Natural killer cell treated with Interleukin-12 subunit alpha and Interleukin-12 subunit beta and Interleukin-15 and Interleukin-18, amount 100 ng/mL, for 72 hours (primary cell): ENCODE measurements around the gene CPNE1. TPM values are rescaled to one million over a fixed set of nuclear protein-coding genes. Genes with fewer than 3 reads are reported as not detected.
"Not testable (repeated sequence)": the region's sequence is repeated elsewhere in the genome, so short reads cannot be mapped to it uniquely, and the experiment has no call there.

ENCODE experiments used
- ATAC-seq, 2 donors: fragments of 150-1000 bp; cut with Tn5 transposase in 1 of 2; sonication (Bioruptor Pico), chemical (Tn5 transposase) in 1 of 2; 2 replicates each; pipeline ENCODE4 v1.10.0; 2021
- DNase-seq: peaks from one replicate; pipeline ENCODE4 v3.0.0; 2022; ENCODE audit warnings: low spot score
- H3K27ac Mint-ChIP-seq, 2 donors: 1 replicate in 1 of 2; 2 replicates in 1 of 2; pipeline ENCODE4 v1.8.0; 2022; ENCODE audit warnings: mixed read lengths in 2 of 2, mild to moderate bottlenecking in 1 of 2, moderate library complexity in 1 of 2
- H3K27me3 Mint-ChIP-seq, 2 donors: 1 replicate in 1 of 2; 2 replicates in 1 of 2; pipeline ENCODE4 v1.8.0; 2022; ENCODE audit warnings: mixed read lengths in 2 of 2
- H3K36me3 Mint-ChIP-seq: one replicate; pipeline ENCODE4 v1.8.0; 2022; ENCODE audit warnings: mixed read lengths
- H3K4me1 Mint-ChIP-seq, 2 donors: 1 replicate in 1 of 2; 2 replicates in 1 of 2; pipeline ENCODE4 v1.8.0; 2022; ENCODE audit warnings: low read depth in 2 of 2, mixed read lengths in 2 of 2, mild to moderate bottlenecking in 1 of 2
- H3K4me3 Mint-ChIP-seq: one replicate; pipeline ENCODE4 v1.8.0; 2022; ENCODE audit warnings: mixed read lengths
- H3K9me3 Mint-ChIP-seq: 2 replicates; pipeline ENCODE4 v1.8.0; 2022; ENCODE audit warnings: mixed read lengths
- total RNA-seq, 2 donors: library from RNA; stranded (reverse); gene quantifications; one replicate each; pipeline ENCODE4 v1.2.3, GENCODE V29; 2022

CPNE1 gene
- 100 to 1,000 TPM; 266 to 324 TPM for total RNA-seq

DNA sequence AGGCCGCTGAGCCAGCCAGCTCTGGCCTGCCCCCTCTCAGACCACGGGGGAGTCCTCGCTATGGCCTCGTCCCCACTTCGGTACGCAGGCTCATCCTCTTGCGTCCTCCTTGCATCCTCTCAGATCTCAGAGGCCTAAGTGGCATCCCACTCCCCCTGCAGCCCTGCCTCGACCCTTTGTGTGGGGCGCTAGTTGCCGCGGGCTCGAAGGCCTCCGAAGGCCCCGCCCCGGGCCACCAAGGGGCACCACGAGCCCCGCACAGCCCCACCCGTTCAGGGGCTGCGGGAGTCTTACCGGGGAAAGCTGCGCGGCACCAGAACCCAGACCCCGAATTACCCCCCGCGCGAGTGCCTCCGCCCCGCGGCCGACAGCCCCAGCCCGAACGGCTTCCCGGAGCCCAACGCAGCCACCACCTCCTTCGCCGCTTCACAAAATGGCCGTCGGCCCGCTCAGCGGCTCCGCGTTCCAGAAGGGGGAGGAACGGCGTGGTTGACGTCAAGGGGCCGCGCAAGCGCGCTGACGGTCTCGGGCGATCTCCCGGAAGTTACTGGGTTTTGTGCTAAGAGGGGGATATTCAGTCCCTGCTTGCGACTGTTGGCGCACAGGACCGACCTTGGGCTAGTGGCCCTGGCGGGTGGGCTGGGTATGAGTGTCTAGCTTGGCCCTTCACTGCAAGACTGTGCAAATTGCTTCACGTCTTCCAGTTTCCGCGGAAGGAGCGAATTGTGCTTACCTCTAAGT is at the start of gene CPNE1, which contains the start of gene RBM12:
Gene CPNE1, minus strand, starts transcription at position 435 of the 741 bp plus-strand sequence. CDS start 31,977 bp downstream, outside the sequence.
Gene RBM12, minus strand, starts transcription at position 435 of the 741 bp plus-strand sequence. CDS start 9,578 bp downstream, outside the sequence.
- Mint-ChIP-seq H3K27me3 (no peaks in the 10 kb centered on the region), H3K4me1 (peaks cover 44 to 54% of the 10 kb centered on the region in 2 donors), H3K36me3 (peaks cover 7% of the 10 kb centered on the region), H3K4me3 (peak within 1 kb of the TSS; percentile 84), H3K9me3 (no peaks in the 10 kb centered on the region), H3K27ac (peak within 1 kb of the TSS; percentile 95 to 99)
- peak; percentile 95 for DNase-seq
- ATAC-seq: peak; percentile 91 to 95

DNA sequence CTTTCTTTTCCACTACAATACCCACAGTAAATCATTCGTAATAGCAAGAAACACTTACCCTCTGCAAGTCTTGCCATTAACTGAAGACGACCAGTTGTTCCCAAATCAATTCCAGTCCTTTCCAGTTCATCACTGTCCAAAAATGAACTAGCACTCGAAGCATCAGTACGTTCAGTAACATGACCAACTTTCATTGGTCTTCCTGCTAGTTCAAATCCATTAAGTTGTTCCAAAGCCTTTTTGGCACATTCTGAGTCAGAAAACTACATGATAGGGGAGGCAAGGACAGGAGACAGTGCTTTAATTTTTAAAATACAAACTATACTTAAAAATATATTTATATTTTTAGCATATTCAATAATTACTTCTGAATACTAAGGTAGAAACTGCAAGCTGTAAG is 49.4 kb upstream of the CPNE1 start:
- ATAC-seq: no peak
- no peaks in the 10 kb centered on the region for H3K27me3 Mint-ChIP-seq
- DNase-seq: no peak
- H3K9me3 Mint-ChIP-seq: no peaks in the 10 kb centered on the region
- H3K4me1 Mint-ChIP-seq: peaks cover 27 to 32% of the 10 kb centered on the region in 2 donors
- no peak overlapping the region for H3K4me3 Mint-ChIP-seq
- peaks cover 23% of the 10 kb centered on the region for H3K36me3 Mint-ChIP-seq
- H3K27ac Mint-ChIP-seq: peak overlapping the region in 1 of 2 donors; percentile 12

DNA sequence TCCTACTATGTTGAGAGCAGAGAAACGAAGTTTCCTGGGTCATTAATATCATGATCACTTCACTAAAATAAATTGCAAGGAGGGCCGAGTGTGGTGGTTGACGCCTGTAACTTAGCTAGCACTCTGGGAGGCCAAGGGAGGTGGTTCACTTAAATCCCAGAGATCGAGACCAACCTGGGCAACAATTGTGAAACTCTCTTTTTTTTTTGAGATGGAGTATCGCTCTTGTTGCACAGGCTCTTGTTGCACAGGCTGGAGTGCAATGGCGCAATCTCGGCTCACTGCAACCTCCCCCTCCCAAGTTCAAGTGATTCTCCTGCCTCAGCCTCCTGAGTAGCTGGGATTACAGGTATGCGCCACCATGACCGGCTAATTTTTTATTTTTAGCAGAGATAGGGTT is 48.4 kb upstream of the CPNE1 start:
- ATAC-seq, H3K27me3 Mint-ChIP-seq, H3K9me3 Mint-ChIP-seq, H3K27ac Mint-ChIP-seq, H3K4me3 Mint-ChIP-seq, DNase-seq: not testable (repeated sequence)
- peaks cover 26 to 39% of the 10 kb centered on the region in 2 donors for H3K4me1 Mint-ChIP-seq
- peaks cover 27% of the 10 kb centered on the region for H3K36me3 Mint-ChIP-seq

DNA sequence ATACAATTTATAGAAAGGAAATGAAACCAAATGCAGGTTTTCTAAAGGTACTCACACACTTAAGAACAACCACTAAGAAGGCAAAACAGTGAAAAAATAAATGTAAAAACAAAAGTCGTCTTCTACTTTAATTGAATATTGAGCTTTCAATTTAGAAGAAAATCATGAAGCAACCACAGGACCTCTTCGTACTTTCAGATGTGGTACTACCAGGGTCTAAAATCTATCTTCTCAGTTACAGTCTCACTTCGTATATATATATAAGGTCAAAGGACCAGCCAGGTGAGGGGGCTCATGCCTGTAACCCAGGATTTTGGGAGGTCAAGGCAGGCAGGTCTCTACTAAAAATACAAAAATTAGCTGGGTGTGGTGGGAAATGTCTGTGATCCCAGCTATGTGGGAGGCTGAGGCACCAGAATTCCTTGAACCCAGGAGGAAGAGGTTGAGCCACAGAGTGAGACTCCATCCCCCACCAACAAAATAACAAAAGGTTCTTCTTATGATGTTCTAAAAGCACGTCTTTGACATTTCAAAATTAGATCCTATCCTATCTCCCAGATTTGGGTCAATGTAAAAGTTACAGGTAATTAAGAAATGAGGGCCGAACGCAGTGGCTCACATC is 47.0 kb upstream of the CPNE1 start:
- Mint-ChIP-seq H3K4me1 (peaks cover 25 to 39% of the 10 kb centered on the region in 2 donors), H3K4me3 (peak overlapping the region; percentile 63)
- ATAC-seq: peak in 1 of 2 donors; percentile 77

DNA sequence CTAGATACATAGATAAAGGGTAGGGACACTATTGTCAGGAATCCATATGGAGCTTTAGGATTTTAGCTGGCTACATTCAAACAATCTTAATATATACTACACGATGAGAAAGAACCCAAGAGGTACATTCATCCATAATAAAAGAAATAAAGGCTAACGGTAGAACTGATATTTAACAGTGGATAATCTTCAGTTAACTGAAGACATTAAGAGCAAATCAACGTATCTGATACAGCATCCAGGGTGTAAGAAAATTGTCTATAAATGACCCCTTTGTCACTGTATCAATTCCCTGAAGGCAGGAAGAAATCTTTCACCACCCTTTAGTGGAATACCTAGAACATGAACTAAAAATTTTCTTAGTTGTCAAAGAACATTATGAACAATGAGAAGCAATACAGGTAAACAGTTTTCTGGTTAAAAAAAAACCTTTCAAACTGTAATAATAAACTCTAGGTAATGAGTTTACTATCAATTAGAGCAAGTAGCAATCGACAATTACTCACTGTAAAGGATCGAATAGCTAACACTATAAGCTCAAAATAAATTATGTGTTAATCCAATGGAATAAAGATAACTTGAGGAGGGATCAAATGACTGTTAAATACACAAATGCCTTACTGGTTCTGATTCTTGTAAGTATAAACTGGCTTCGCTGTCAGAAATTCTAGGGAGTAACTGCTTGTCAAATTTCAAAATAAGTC is 46.3 kb upstream of the CPNE1 start:
- Mint-ChIP-seq H3K4me3 (peak overlapping the region; percentile 63), H3K27me3 (no peaks in the 10 kb centered on the region), H3K27ac (peak overlapping the region; percentile 59 to 73), H3K9me3 (no peaks in the 10 kb centered on the region), H3K36me3 (peaks cover 27% of the 10 kb centered on the region), H3K4me1 (peaks cover 23 to 39% of the 10 kb centered on the region in 2 donors)
- DNase-seq (no peak), ATAC-seq (no peak)

More for the DNA sequence above, 47.0 kb upstream of the CPNE1 start:
- H3K9me3 Mint-ChIP-seq: no peaks in the 10 kb centered on the region
- no peaks in the 10 kb centered on the region for H3K27me3 Mint-ChIP-seq
- H3K36me3 Mint-ChIP-seq: peaks cover 27% of the 10 kb centered on the region
- no peak for DNase-seq
- peak overlapping the region; percentile 59 to 73 for H3K27ac Mint-ChIP-seq

DNA sequence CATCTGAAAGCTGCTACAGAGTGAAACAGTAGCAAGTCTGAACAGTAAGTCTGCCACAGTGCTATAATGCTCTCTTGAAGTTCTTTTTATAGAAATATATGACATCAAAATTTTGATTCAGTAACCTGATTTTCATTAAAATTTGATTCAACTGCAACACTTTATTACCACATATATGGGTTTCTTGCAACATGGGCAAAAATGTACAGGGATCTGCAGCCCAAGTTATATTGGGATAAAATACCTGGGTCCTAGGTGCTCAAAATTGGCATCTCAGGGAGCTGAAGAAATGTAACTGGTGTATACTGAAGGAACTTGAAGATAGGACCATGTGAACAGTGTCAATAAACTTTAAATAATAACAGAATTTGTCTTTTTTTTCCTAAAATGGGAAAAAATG is 45.3 kb upstream of the CPNE1 start:
- ATAC-seq: no peak
- DNase-seq: no peak
- peaks cover 16 to 39% of the 10 kb centered on the region in 2 donors for H3K4me1 Mint-ChIP-seq
- no peak overlapping the region for H3K4me3 Mint-ChIP-seq
- H3K36me3 Mint-ChIP-seq: peaks cover 28% of the 10 kb centered on the region
- H3K27me3 Mint-ChIP-seq: no peaks in the 10 kb centered on the region
- peak overlapping the region; percentile 59 to 73 for H3K27ac Mint-ChIP-seq
- no peaks in the 10 kb centered on the region for H3K9me3 Mint-ChIP-seq

DNA sequence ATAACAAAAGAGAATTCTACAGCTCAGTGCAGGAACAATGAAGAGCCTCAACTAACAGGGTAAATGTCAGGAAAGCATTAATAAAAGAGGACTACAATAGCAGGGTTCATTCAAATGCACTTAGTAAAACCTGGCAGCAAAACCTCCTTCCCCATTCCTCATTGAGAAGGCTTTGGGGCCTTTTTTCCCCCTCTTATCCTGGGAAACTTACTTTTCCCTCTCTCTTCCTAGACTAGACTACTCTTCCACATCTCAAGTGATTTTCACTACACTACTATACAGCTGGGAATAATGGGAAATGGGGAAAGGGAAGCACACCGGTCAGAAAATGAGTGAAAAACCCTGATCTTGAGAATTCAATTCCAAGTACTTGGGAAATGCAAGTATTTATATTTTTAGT is 44.6 kb upstream of the CPNE1 start:
- DNase-seq (no peak), ATAC-seq (no peak)
- Mint-ChIP-seq H3K4me3 (no peak overlapping the region), H3K27ac (peak overlapping the region; percentile 46 to 48), H3K36me3 (peaks cover 36% of the 10 kb centered on the region), H3K9me3 (no peaks in the 10 kb centered on the region), H3K4me1 (peaks cover 19 to 35% of the 10 kb centered on the region in 2 donors), H3K27me3 (no peaks in the 10 kb centered on the region)

DNA sequence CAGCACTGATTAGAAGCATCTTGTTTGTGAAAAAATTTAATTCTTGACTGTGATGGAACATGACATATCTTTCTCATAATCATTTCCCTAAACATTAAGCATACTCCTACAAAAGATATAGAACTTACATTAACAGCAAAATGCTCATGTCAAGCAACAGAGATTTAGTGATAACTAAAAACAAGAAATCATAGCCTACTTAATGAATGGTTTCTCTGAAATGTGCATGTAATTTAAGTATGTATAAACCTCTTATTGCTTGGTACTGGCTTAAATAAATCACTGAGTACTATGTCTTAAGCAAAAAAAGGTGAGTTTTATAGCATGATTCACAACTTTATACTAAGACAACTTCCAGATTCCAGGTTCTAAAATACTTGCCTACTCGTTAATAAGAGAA is 43.8 kb upstream of the CPNE1 start:
- Mint-ChIP-seq H3K36me3 (peaks cover 39% of the 10 kb centered on the region), H3K27ac (peak overlapping the region in 1 of 2 donors; percentile 48), H3K4me1 (peaks cover 18 to 33% of the 10 kb centered on the region in 2 donors)

DNA sequence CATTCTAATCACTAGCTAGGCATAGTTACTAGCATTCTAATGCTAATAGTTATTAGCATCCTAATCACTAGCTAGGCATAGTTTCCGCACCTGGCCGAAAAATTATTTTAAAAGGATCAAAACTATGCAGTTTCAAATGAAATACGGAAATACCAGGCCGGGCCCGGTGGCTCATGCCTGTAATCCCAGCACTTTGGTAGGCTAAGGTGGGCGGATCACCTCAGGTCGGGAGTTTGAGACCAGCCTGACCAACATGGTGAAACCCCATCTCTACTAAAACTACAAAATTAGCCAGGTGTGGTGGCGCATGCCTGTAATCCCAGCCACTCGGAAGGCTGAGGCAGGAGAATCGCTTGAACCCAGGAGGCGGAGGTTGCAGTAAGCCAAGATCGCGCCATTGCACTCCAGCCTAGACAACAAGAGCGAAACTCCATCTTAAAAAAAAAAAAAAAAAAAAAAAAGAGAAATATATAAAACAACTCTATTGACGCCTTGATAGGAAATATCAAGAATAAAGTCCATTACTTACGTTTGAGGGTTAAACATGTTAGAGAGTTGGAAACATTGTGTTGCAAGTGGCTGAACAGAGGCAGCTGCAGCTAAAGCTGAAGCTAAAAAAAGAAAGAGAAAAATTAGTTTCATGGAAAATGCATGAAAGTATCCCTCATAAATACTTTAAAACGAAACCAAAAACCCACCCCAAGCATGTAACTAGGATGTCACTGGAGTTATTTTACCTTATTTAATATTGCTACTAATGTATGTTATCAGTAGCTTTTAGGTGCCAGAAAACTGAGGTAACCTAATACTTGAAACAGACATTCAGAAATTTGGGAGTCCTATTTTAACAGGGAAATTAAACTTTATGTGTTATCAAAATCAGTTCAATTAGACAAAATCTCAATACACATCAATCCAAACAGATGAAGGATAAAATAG is 42.2 kb upstream of the CPNE1 start:
- DNase-seq, ATAC-seq, H3K4me3 Mint-ChIP-seq, H3K27ac Mint-ChIP-seq, H3K27me3 Mint-ChIP-seq, H3K9me3 Mint-ChIP-seq: not testable (repeated sequence)
- H3K36me3 Mint-ChIP-seq: peaks cover 48% of the 10 kb centered on the region
- H3K4me1 Mint-ChIP-seq: peaks cover 19 to 39% of the 10 kb centered on the region in 2 donors

More for the DNA sequence above, 43.8 kb upstream of the CPNE1 start:
- DNase-seq (no peak), ATAC-seq (no peak)
- H3K4me3 Mint-ChIP-seq: no peak overlapping the region
- no peaks in the 10 kb centered on the region for H3K9me3 Mint-ChIP-seq
- H3K27me3 Mint-ChIP-seq: no peaks in the 10 kb centered on the region

DNA sequence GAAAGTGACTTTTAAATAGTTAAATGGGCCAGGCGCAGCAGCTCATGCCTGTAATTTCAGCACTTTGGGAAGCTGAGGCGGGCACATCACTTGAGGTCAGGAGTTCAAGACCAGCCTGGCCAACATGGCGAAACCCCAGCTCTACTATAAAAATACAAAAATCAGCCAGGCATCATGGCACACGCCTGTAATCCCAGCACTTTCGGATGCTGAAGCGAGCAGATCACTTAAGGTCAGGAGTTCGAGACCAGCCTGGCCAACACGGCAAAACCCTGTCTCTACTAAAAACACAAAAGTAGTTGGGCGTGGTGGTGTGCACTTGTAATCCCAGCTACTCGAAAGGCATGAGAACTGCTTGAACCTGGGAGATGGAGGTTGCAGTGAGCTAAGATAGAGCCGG is 41.2 kb upstream of the CPNE1 start:
- not testable (repeated sequence) for H3K27me3 Mint-ChIP-seq, DNase-seq, ATAC-seq, H3K27ac Mint-ChIP-seq, H3K9me3 Mint-ChIP-seq, H3K4me3 Mint-ChIP-seq
- Mint-ChIP-seq H3K36me3 (peaks cover 40% of the 10 kb centered on the region), H3K4me1 (peaks cover 19 to 32% of the 10 kb centered on the region in 2 donors)

DNA sequence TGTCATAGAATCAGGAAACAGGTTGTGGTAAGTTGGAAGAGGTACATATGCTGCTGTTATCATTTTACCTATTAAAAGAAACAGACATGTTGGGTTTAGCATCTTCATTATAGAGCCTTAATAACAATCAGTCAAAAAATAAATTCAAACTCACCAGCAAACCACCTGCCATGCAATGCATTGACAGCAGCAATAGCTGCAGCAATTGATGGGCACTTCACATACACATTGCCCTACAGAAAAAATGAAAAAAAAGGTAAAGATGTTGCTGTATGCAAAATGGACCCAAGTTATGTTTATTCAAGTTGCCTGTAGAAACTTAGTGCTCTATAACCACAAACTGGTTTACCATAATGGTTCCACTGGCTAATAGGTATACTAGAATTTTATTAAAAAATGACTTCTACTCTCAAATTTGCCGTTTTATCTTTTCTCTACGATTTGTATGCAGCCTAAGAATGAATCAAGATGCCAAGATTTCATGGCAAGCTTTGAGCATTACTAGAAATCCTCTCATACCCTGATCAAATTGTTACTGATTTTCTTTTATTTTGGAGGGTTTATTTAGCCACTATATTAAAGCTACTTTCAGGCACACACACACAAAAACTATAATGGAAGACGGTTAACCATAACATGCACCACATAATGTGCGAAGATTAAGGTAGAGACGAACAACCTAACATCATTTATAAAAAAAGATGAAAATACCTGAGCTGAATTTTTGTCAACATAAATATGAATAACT is 40.0 kb upstream of the CPNE1 start:
- Mint-ChIP-seq H3K27ac (peak overlapping the region in 1 of 2 donors; percentile 67), H3K27me3 (no peaks in the 10 kb centered on the region), H3K9me3 (no peaks in the 10 kb centered on the region), H3K4me3 (no peak overlapping the region), H3K4me1 (peaks cover 25 to 38% of the 10 kb centered on the region in 2 donors), H3K36me3 (peaks cover 37% of the 10 kb centered on the region)
- ATAC-seq (no peak), DNase-seq (no peak)
